Smooth muscle cell of the brain vasculature (primary cell): ENCODE results near the gene CLHC1.
A peak's percentile ranks its signal among the peaks of the same experiment; 100 is the strongest.
"Not testable (repeated sequence)": the region's sequence is repeated elsewhere in the genome, so short reads cannot be mapped to it uniquely, and the experiment has no call there.

ENCODE experiments used
- DNase-seq: peaks from one replicate; pipeline ENCODE4 v3.0.0-alpha.2; 2012; ENCODE audit warnings: low read depth, low spot score

CLHC1 gene

DNA sequence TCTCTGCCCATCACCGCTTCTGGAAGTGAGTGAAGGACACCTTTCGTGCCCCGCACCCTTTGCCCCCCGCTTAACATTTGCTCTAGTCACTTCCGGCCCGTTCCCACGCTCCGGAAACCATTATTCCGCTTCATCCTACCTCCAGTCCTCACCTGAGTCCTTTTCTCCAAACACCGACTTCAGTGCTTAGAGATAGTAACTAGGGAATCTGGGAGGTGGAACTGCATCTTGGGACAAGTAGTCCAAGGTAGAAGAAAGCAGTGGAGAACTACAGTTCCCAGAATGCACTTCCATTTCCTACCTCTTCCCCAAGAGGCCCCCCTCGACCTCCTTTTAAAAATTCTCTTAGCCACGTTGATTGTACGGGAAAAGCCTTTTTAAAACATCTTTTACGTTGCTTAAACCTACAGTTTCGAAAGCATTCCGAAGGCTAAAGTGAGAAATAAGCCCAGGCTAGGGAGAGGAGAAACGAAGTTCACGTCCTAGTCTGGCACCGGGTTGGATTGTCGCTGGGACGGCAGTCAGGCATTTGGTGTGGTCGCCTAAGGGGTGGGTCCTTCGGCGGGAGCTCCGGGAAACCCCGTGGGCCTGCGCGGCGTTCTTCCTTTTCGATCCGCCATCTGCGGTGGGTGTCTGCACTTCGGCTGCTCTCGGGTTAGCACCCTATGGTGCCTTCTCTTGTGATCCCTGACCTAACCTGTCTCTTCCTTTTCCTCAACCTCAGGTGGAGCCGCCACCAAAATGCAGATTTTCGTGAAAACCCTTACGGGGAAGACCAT lies at the start of gene CLHC1, which contains the start of gene RPS27A:
Gene CLHC1 (minus strand): TSS at position 210 of the 779 bp plus-strand sequence. CDS start 9,882 bp downstream, outside the sequence.
Gene RPS27A (plus strand): TSS at position 605 of the 779 bp plus-strand sequence. CDS start 137 bp downstream, at position 742.
- peak; percentile 76 for DNase-seq

DNA sequence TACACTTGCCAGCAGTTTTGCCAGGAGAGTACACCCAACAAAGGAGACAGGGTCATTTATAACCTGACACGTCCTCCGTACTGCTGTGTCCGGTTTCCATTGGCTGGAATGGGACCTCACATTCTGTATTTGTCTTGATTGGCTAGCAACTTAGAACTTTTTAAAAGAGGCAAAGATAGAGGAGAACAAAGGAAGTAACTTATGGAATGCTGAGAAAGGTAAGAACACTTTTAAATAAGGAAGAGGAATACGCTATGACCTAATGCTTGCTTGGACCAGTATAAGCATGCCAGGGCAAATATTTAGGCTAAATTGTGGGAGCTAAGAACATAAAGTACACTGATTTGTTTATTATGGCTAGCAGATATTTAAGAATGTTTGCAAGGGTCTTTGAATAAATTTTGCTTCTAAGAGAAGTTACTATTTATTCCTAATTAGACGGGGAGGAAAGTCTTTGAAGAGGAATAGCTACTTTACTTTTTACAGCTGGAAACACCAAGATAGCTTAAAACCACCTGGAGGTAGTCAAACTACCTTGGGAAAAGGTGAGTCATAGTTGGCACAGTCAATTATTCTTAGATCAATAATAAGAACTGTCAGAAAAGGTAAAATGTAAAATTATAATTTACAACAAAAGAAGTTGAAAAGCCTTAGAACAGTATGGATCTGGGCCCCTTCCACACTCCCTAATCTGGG lies 48.9 kb upstream of the CLHC1 start:
- DNase-seq: not testable (repeated sequence)

- not testable (repeated sequence) for DNase-seq
Observed at GRCh38 chr2:55279859-55280424, 47.8 kb upstream of the CLHC1 start.

DNA sequence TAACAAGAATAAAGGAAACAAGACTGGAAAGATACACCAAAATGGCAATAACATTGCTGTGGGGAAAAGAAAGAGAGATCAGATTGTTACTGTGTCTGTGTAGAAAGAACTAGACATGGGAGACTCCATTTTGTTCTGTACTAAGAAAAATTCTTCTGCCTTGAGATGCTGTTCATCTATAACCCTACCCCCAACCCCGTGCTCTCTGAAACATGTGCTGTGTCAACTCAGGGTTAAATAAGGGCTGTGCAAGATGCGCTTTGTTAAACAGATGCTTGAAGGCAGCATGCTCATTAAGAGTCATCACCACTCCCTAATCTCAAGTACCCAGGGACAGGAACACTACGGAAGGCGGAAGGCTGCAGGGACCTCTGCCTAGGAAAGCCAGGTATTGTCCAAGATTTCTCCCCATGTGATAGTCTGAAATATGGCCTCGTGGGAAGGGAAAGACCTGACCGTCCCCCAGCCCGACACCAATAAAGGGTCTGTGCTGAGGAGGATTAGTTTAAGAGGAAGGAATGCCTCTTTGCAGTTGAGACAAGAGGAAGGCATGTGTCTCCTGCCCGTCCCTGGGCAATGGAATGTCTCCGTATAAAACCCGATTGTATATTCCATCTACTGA lies 47.2 kb upstream of the CLHC1 start:
- not testable (repeated sequence) for DNase-seq

GRCh38 chr2:55277310-55277709 lies 45.2 kb upstream of the CLHC1 start:
- DNase-seq: no peak

DNA sequence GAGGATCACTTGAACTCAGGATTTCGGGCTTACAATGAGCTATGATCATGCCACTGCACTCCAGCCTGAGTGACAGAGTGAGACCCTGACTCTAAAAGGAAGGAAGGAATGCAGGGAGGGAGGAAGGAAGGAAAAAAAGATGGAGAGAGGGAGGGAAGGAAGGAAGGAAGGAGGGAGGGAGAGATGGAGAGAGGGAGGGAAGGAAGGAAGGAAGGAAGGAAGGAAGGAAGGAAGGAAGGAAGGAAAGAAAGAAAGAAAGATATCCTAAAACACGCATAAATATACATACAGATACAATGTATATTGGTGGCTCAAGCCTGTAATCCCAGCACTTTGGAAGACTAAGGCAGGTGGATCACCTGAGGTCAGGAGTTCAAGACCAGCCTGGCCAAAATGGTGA lies 42.3 kb upstream of the CLHC1 start:
- not testable (repeated sequence) for DNase-seq

GRCh38 chr2:55269645-55269990 lies 37.5 kb upstream of the CLHC1 start:
- DNase-seq: no peak

DNA sequence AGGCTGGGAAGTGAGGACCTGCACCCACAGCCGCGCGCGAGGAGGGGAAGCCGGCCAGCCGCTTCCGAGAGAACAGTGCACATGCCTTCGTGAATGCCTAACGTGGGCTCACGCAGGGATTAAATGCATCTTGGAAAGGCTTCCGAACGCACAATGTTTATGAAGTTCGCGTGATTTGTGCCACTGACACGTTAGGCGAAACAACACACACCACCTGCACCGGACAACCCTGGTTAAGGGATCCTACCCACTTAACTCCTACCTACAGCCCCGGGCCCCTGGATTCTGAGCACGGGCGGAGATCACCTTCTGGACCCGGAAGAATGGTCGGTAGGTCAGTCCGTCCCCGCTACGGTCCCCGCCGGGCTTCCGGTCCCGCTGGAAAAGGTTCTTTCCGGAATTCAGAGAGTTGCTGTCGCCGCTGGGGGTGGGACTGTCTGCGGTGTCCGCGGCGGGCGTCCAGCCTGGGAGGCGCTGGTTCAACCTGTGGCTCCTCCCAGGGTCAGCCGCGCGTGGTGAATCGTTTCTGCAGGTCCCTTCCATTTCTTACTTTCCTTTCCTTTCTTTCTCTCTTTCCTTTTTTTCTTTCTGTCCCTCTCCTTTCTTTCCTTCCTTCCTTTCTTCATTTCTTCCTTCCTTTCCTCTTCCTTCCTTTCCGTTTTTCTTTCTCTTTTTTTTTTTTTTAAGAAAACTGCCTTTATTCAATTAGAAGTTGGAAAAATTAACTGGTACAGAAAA lies 37.0 kb upstream of the CLHC1 start, which contains the start of gene MTIF2:
Gene MTIF2 (minus strand): TSS at position 325 of the 738 bp plus-strand sequence. CDS start 5,373 bp downstream, outside the sequence.
- peak; percentile 74 for DNase-seq

GRCh38 chr2:55268288-55268906 lies 36.3 kb upstream of the CLHC1 start:
- DNase-seq: no peak

DNA sequence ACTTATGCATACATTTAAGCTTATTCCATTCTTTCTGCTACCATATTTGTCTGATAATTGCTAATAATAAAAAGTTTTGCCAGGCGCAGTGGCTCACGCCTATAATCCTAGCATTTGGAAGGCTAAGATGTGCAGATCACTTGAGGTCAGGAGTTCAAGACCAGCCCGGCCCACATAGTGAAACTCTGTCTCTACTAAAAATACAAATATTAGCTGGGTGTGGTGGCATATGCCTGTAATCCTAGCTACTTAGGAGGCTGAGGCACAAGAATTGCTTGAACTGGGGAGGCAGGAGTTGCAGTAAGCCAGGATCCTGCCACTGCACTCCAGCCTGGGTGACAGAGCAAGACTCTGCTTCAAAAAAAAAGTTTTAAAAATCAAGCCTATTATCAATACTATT lies 27.5 kb upstream of the CLHC1 start:
- not testable (repeated sequence) for DNase-seq

DNA sequence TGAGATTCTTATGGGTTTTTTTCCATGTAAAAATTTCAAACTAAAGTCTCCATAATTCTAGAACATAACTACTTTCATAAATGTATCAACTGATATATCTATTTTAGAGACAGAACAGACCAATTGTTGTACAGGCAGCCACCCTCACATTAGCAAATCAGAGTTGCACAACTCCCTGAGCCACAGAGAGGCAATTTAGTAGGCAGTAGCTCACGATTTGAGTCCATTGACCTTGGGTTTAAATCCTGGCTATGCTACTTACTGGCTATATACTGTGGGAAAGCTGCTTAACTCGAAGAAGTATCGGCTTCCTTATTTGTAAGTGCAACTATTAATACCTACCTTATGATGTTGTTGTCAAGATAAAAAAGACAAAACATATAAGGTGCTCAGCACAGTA lies 20.7 kb upstream of the CLHC1 start:
- DNase-seq: no peak

DNA sequence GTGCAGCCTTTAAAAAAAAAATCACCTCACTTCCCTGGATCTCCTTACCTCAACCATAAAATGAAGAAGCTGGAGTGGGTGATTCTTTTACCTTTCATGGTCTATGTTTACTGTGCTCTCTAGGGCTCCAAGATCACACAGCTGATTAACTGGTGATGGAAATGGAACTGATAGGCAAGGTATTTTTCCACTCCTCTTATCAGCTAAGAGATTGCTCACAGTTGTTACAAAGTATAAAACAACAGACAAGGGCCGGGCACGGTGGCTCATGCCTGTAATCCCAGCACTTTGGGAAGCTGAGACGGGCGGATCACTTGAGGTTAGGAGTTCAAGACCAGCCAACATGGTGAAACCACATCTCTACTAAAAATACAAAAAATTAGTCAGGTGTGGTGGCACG lies 14.9 kb upstream of the CLHC1 start:
- no peak for DNase-seq

- DNase-seq: no peak
Observed at GRCh38 chr2:55245411-55245810, 13.3 kb upstream of the CLHC1 start.

- DNase-seq: no peak
Observed at GRCh38 chr2:55242617-55243016, 10.5 kb upstream of the CLHC1 start.

DNA sequence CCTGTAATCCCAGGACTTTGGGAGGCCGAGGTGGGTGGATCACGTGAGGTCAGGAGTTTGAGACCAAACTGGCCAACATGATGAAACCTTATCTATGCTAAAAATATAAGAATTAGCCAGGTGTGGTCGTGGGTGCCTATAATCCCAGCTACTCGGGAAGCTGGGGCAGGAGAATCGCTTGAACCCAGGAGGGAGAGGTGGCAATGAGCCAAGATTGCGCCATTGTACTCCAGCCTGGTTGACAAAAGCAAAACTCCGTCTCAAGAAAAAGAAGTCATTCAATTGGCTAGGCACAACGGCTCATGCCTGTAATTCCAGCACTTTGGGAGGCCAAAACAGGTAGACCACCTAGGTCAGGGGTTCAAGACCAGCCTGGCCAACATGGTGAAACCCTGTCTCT lies 9.5 kb upstream of the CLHC1 start:
- not testable (repeated sequence) for DNase-seq

DNA sequence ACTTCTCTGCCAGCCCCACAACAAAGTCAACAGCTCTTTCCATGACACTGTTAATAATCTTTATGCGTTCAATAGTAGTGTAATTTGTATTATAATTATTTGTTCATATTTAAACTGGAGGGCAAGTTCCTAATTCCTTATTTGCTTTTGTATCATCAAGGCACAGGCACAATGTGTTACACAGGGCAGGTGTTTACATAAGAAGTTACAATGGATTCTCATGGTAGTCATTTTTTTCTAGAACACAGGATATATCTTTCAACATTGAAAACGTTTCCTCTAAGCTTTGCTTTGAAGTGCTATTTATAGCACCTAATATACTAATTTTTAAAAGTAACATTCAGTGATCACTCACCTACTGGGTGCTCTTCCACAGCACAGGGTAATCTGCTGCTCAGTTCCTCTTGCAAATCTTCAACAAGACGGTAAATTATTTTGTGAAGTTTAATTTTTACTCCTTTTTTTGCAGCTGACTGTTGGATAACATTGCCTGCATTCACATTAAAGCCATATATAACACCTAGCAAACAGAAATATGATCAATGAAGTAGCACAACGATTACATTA lies 7.6 kb upstream of the CLHC1 start:
- DNase-seq: no peak

DNA sequence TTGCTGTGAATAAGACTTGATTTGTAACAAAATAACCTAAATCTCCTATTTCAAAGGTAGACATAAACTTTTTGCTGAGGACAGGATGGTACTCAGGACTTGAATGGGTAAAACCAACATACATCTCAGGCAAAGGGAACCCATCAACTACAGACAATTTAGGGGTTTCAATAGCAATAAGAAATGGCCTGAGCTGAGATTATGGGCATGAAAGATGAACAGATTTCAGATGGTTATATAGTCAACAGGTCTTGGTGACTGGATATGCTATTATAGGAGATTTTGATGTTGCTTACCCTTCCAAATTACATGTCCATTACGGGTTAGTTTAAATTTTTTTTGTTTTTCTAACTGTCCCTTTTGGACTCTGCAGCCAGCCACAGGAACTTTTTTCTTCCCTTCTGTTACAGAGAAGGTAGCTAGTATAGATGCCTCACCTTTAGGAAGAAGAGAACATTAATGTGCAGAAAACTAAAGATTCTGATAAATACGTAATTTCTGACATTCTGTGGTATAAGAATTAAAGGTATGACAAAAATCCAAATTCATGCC lies 5.0 kb upstream of the CLHC1 start:
- DNase-seq: no peak

DNA sequence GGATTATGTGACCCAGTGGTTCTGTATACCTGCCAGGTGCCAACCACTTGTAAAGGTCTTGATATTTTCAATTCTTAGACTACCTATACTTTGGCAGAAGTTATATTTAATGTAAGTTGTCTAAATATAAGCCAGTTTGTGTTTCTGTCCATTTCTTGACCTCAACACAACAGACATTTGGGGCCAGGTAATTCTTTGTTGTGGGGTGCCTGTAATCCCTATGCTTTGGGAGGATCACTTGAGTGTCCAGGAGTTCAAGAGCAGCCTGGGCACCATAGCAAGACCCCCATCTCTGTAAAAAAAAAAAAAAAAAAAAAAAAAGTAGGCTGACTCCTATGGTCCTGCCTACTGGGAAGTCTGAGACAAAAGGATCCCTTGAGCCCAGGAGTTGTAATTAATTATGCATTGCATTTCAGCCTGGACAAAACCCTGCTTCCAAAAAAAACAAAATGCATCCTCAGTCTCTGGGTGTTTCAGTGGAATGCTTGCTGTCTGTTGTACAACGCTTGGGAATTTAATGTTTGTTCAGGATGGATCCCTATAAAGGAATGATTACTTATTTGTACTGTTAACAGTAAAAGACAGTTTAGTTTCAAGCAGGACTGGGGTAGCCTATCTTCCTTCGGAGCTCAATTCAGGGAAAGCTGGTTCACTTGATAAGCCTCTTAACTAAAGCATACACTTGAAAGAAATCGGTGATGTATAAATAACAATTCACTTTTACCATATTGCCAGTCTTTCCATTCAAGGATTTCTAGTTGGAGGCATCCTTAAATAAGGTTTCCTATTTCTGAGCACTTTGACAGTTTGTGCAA lies 3.8 kb upstream of the CLHC1 start:
- no peak for DNase-seq

DNA sequence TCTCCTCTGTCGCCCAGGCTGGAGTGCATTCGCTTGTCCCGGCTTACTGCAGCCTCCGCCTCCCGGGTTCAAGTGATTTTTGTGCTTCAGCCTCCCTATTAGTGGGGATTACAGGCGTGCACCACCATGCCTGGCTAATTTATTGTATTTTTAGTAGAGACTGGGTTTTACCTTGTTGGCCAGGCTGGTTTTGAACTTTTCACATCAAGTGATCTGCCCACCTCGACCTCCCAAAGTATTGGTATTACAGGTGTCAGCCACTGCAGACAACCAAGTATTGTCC lies 1.5 kb upstream of the CLHC1 start:
- DNase-seq: no peak
